Measurements from ENCODE around the gene HNRNPH2.

DNA sequence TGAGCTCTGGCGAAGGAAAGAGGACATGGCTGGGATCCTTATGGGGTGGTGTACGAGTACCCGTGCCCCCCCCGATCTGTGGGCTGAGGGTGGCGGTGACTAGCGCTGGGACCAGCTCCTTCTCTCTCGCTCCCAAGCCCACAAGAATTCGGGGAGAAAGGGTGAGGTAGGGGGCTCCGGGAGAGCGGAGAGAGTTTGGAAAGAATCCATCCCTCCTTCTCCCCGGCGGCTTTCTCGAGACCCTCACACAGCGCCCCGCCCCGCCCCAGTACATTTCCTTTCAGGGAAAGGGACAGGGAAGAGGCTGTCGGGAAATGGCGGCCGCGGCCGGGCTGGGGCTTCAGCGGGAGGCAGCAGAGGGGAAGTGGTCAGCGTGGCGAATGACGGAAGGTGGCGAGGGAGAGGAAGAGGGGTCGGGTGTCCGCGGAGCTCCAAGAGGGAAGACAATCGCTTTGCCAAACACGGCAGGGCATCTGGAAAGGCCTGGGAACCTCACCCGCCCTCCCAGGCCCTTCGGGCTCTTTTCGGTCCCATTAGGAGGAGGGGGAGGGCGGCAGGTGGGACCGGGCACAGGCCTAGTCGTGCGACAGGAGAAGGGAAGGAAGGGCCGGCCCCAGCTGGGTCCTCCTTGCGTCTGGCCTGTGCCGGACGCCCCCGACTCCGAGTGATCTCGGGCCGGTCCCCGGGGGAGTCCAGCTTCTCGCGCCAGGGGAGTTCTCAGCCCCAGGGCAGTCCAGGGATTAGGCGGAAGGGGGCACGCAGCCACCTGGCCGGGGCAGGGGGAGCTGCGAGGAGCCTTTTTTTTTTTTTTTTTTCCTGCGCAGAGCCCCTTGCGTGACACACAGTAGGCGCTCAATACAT is 10.2 kb downstream of the HNRNPH2 start:
- TF ChIP-seq EZH2 (IDR thresholded peaks at IDR 0.05; ENCODE audit: low read depth, unreplicated experiment) (no peak), REST (IDR thresholded peaks at IDR 0.05; ENCODE audit: unreplicated experiment) (no peak), POLR2AphosphoS5 (IDR thresholded peaks at IDR 0.05; ENCODE audit: low read depth) (peak; percentile 55), NANOG (IDR thresholded peaks at IDR 0.05; ENCODE audit: borderline replicate concordance) (no peak), ZNF114 (CRISPR knock-in tag; IDR thresholded peaks at IDR 0.05) (no peak), JUNB (IDR thresholded peaks at IDR 0.05; ENCODE audit: unreplicated experiment) (no peak), STAT1 (IDR thresholded peaks at IDR 0.05; ENCODE audit: unreplicated experiment) (no peak), EZH2phosphoT487 (IDR thresholded peaks at IDR 0.05; ENCODE audit: unreplicated experiment) (no peak)
- TF ChIP-seq, protein P1, sequence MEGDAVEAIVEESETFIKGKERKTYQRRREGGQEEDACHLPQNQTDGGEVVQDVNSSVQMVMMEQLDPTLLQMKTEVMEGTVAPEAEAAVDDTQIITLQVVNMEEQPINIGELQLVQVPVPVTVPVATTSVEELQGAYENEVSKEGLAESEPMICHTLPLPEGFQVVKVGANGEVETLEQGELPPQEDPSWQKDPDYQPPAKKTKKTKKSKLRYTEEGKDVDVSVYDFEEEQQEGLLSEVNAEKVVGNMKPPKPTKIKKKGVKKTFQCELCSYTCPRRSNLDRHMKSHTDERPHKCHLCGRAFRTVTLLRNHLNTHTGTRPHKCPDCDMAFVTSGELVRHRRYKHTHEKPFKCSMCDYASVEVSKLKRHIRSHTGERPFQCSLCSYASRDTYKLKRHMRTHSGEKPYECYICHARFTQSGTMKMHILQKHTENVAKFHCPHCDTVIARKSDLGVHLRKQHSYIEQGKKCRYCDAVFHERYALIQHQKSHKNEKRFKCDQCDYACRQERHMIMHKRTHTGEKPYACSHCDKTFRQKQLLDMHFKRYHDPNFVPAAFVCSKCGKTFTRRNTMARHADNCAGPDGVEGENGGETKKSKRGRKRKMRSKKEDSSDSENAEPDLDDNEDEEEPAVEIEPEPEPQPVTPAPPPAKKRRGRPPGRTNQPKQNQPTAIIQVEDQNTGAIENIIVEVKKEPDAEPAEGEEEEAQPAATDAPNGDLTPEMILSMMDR (conservative IDR thresholded peaks at IDR 0.05; ENCODE audit: low read depth in 2 of 2), result no peak
- TF ChIP-seq, protein P2, sequence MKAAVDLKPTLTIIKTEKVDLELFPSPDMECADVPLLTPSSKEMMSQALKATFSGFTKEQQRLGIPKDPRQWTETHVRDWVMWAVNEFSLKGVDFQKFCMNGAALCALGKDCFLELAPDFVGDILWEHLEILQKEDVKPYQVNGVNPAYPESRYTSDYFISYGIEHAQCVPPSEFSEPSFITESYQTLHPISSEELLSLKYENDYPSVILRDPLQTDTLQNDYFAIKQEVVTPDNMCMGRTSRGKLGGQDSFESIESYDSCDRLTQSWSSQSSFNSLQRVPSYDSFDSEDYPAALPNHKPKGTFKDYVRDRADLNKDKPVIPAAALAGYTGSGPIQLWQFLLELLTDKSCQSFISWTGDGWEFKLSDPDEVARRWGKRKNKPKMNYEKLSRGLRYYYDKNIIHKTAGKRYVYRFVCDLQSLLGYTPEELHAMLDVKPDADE (IDR thresholded peaks at IDR 0.05), result no peak
